Left hindlimb (tissue), 1 donor: ENCODE results near the gene PDIA2.
"Not testable (repeated sequence)": the region's sequence is repeated elsewhere in the genome, so short reads cannot be mapped to it uniquely, and the experiment has no call there.

Experiments used
- DNase-seq: peaks from one replicate; pipeline ENCODE4 v3.0.0-alpha.2; 2018

The PDIA2 gene

GRCh38 chr16:334164-334832 lies 51.3 kb downstream of the PDIA2 start:
- DNase-seq, result not testable (repeated sequence)

- DNase-seq, result not testable (repeated sequence)
Observed at GRCh38 chr16:334861-335632, 52.1 kb downstream of the PDIA2 start.

- no peak for DNase-seq
Observed at GRCh38 chr16:336269-336668, 53.3 kb downstream of the PDIA2 start.
